Stomach (tissue), 4 donors: ENCODE data around the gene SERPINE1.

Experiments used
- CTCF ChIP-seq, 7 experiments: fragments of 450-650 bp in 4 of 7; fragments of 200-600 bp in 3 of 7; sonication (generic) in 3 of 7; IDR thresholded peaks; one replicate each; pipeline ENCODE4 v1.5.1; 2016 to 2019; ENCODE audit warnings: antibody characterized with exemption in 7 of 7, control low read depth in 2 of 7, mild to moderate bottlenecking in 1 of 7
- POLR2A ChIP-seq, 4 donors: fragments of 450-650 bp; IDR thresholded peaks; one replicate each; pipeline ENCODE4 v1.6.1; 2016; ENCODE audit warnings: antibody characterized with exemption in 4 of 4, control low read depth in 2 of 4, mild to moderate bottlenecking in 1 of 4, moderate library complexity in 1 of 4
- POLR2AphosphoS5 ChIP-seq, 3 donors: sonication (generic); formaldehyde crosslinking; IDR thresholded peaks; one replicate each; pipeline ENCODE4 v1.6.1; 2016; ENCODE audit warnings: antibody characterized with exemption in 3 of 3

- TF ChIP-seq CTCF (IDR thresholded peaks at IDR 0.05) = no peak
- TF ChIP-seq POLR2AphosphoS5 (IDR thresholded peaks at IDR 0.05) = no peak
- TF ChIP-seq POLR2A (IDR thresholded peaks at IDR 0.05) = no peak
Measured at GRCh38 chr7:101160910-101161309, 34.0 kb downstream of the SERPINE1 start.
